GM12872 (cell line): ENCODE measurements around the gene CDK6.

Source experiments
- CTCF ChIP-seq: IDR thresholded peaks from 3 replicates; pipeline ENCODE4 v1.5.1; 2011; ENCODE audit warnings: low read depth, mild to moderate bottlenecking, low read length, moderate library complexity; ENCODE audit not compliant: insufficient read depth

The CDK6 gene

GRCh38 chr7:92832534-92833023, 3.8 kb downstream of the CDK6 start:
- TF ChIP-seq CTCF = no peak

GRCh38 chr7:92831716-92832533, 4.4 kb downstream of the CDK6 start:
- no peak for TF ChIP-seq CTCF

- no peak for TF ChIP-seq CTCF
Measured at GRCh38 chr7:92830532-92831110, 5.8 kb downstream of the CDK6 start.

- TF ChIP-seq CTCF = no peak
Measured at GRCh38 chr7:92830027-92830426, 6.3 kb downstream of the CDK6 start.

- TF ChIP-seq CTCF = no peak
Measured at GRCh38 chr7:92827464-92828120, 8.8 kb downstream of the CDK6 start.

GRCh38 chr7:92826258-92826938, 10.0 kb downstream of the CDK6 start:
- no peak for TF ChIP-seq CTCF
